Measurements from ENCODE around the gene ZMYND8. TPM values are rescaled to one million over a fixed set of nuclear protein-coding genes. Genes with fewer than 3 reads are reported as not detected.

Gene ZMYND8
- total RNA-seq, 1 experiment from 2014 or later: 11.6 TPM

DNA sequence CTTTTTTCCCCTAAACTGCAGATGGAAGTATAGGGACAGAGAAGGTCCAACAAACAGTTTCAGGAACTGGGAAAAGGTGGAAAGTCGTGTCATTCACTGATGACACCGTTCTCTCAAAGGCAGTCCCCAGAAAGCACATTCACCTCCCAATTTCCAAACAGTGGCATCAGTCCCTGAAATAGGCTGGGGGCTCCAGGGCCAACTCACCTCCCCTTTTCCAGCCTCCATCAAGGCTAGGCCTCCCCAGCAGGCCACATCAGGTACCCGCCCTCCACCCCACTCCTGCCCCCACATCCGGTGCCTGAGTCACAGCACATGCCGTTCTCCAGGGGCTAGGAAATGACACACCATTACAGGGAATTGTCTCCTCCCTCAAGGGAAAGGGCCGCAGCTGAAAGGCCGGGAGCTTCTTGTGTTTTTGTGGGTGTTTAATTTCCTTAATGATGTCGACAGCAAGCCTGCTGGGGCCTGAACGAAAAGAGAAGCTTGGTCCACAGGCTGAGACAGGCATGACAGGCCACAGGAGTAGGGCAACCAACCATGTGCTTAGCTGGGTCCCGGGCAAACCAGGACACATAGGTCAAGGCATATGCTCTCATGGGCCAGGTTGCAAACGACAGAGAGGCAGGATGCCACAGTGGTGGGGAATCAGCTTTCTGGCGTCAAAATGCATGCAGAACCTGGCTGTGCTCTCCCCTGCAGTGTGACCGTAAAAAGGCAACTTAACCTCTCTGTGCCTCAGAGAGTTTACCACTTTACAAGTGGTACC lies 39.2 kb downstream of the ZMYND8 start:
- intact Hi-C loops (cut with micrococcal nuclease): loop anchor here (1.0 kb wide), 2 partner anchors 17 to 43 kb away; no protein-coding TSS in a partner anchor
- Histone ChIP-seq H4K20me1 (ENCODE audit: low read length) (no peaks in the 10 kb centered on the region), H3K4me2 (ENCODE audit: low read length) (peak overlapping the region; percentile 69), H2AFZ (ENCODE audit: low read length) (peak overlapping the region; percentile 47), H3K79me2 (ENCODE audit: low read length) (peaks cover 78% of the 10 kb centered on the region), H3K9me2 (replicated peaks; ENCODE audit: low read length) (no peaks in the 10 kb centered on the region), H3K27me3 (ENCODE audit: low read length) (no peaks in the 10 kb centered on the region), H3K9ac (ENCODE audit: low read length) (peak overlapping the region; percentile 76), H3K4me1 (ENCODE audit: insufficient read depth, low read length) (peaks cover 70% of the 10 kb centered on the region), H3K36me3 (ENCODE audit: low read depth, low read length) (no peaks in the 10 kb centered on the region), H3K9me3 (ENCODE audit: low read length) (no peaks in the 10 kb centered on the region), H3K4me3 (ENCODE audit: low read length) (0 out of 2 replicates have a peak overlapping the region, but pooled peaks have one; percentile 19), H3K27ac (ENCODE audit: low read length) (peak overlapping the region; percentile 95), H3F3A (ENCODE audit: low read length, unreplicated experiment) (peaks cover 15% of the 10 kb centered on the region)
- CTCF ChIA-PET: interaction anchor here (1.1 to 1.4 kb wide), 3 partner anchors 42 to 67 kb away, joined by 4 to 6 read pairs (median 6); no protein-coding TSS in a partner anchor
- BruUV-seq (replicated peaks): no TSS peak
- POLR2A ChIA-PET (ENCODE audit: unreplicated experiment): interaction anchor here (1.0 to 1.4 kb wide), 3 partner anchors 39 to 43 kb away, joined by 3 to 6 read pairs (median 3); partner anchors contain the start of gene ZMYND8
- ATAC-seq: peak; percentile 60
- TF ChIP-seq EZH2 (IDR thresholded peaks at IDR 0.05; ENCODE audit: low read length, unreplicated experiment) (no peak), CTCF (conservative IDR thresholded peaks at IDR 0.05; ENCODE audit: low read depth, low read length) (no peak), EZH2phosphoT487 (IDR thresholded peaks at IDR 0.05; ENCODE audit: borderline replicate concordance, low read length) (no peak)
- peak; percentile 96 for DNase-seq

GRCh38 chr20:47316776-47317126 lies 39.7 kb downstream of the ZMYND8 start:
- intact Hi-C loops (cut with micrococcal nuclease): loop anchor here (1.0 kb wide), 2 partner anchors 18 to 42 kb away; no protein-coding TSS in a partner anchor
- H3K27ac ChIP-seq (ENCODE audit: low read length): peak overlapping the region; percentile 95
- peak overlapping the region; percentile 51 for H3K9ac ChIP-seq (ENCODE audit: low read length)
- peaks cover 79% of the 10 kb centered on the region for H3K79me2 ChIP-seq (ENCODE audit: low read length)
- H3F3A ChIP-seq (ENCODE audit: low read length, unreplicated experiment): peaks cover 15% of the 10 kb centered on the region
- no peaks in the 10 kb centered on the region for H4K20me1 ChIP-seq (ENCODE audit: low read length)
- ChIA-PET POLR2A (ENCODE audit: unreplicated experiment) (interaction anchor here (1.0 to 1.4 kb wide), 2 partner anchors 40 to 42 kb away, joined by 3 to 6 read pairs; partner anchors contain the start of gene ZMYND8), CTCF (interaction anchor here (1.1 to 1.5 kb wide), 3 partner anchors 42 to 67 kb away, joined by 4 to 6 read pairs (median 6); no protein-coding TSS in a partner anchor)
- H3K36me3 ChIP-seq (ENCODE audit: low read depth, low read length): no peaks in the 10 kb centered on the region
- H3K9me3 ChIP-seq (ENCODE audit: low read length): no peaks in the 10 kb centered on the region
- TF ChIP-seq EZH2phosphoT487 (IDR thresholded peaks at IDR 0.05; ENCODE audit: borderline replicate concordance, low read length) (no peak), CTCF (conservative IDR thresholded peaks at IDR 0.05; ENCODE audit: low read depth, low read length) (no peak), EZH2 (IDR thresholded peaks at IDR 0.05; ENCODE audit: low read length, unreplicated experiment) (no peak)
- DNase-seq (no peak), ATAC-seq (no peak)
- no TSS peak for BruUV-seq (replicated peaks)
- H3K4me2 ChIP-seq (ENCODE audit: low read length): peak overlapping the region; percentile 69; the same call in 1 of the 2 replicates
- H2AFZ ChIP-seq (ENCODE audit: low read length): no peak overlapping the region
- H3K9me2 ChIP-seq (replicated peaks; ENCODE audit: low read length): no peaks in the 10 kb centered on the region
- H3K27me3 ChIP-seq (ENCODE audit: low read length): no peaks in the 10 kb centered on the region
- no peak overlapping the region for H3K4me3 ChIP-seq (ENCODE audit: low read length)
- peaks cover 70% of the 10 kb centered on the region for H3K4me1 ChIP-seq (ENCODE audit: insufficient read depth, low read length)
